Esophagus muscularis mucosa (tissue), 4 donors: Measurements from ENCODE around the gene NCOA3. TPM values are rescaled to one million over a fixed set of nuclear protein-coding genes. Genes with fewer than 3 reads are reported as not detected.

ENCODE experiments used
- DNase-seq: peaks from one replicate; pipeline ENCODE4 v3.0.0-alpha.2; 2017; ENCODE audit errors: extremely low spot score
- H3K27ac ChIP-seq, 4 donors: fragments of 200-600 bp; sonication (generic); replicated peaks in 1 of 4; 1 replicate in 3 of 4; 2 replicates in 1 of 4; pipeline ENCODE4 v1.5.1; 2016 to 2019; ENCODE audit warnings: mild to moderate bottlenecking in 1 of 4
- H3K27me3 ChIP-seq, 4 donors: fragments of 200-600 bp; sonication (generic); one replicate each; pipeline versions ENCODE4 v1.5.1 to v1.6.0; 2016 to 2019
- H3K36me3 ChIP-seq, 4 donors: fragments of 200-600 bp; sonication (generic); one replicate each; pipeline ENCODE4 v1.5.1; 2016 to 2019
- H3K4me1 ChIP-seq, 4 donors: fragments of 200-600 bp; sonication (generic); one replicate each; pipeline ENCODE4 v1.5.1; 2016 to 2019
- H3K4me3 ChIP-seq, 4 donors: fragments of 200-600 bp; sonication (generic); 1 replicate in 2 of 4; 2 replicates in 2 of 4; pipeline ENCODE4 v1.5.1; 2016 to 2019; ENCODE audit warnings: mild to moderate bottlenecking in 4 of 4, moderate library complexity in 1 of 4
- H3K9me3 ChIP-seq, 4 donors: fragments of 200-600 bp; sonication (generic); 1 replicate in 3 of 4; 2 replicates in 1 of 4; pipeline ENCODE4 v1.5.1; 2016 to 2019
- EP300 ChIP-seq: sonication (generic); formaldehyde crosslinking; IDR thresholded peaks from one replicate; pipeline ENCODE4 v1.6.1; 2017; ENCODE audit warnings: antibody characterized with exemption
- POLR2A ChIP-seq: fragments of 450-650 bp; IDR thresholded peaks from one replicate; pipeline ENCODE4 v1.6.1; 2017; ENCODE audit warnings: antibody characterized with exemption, moderate library complexity, mild to moderate bottlenecking, low read depth
- POLR2AphosphoS5 ChIP-seq, 2 donors: sonication (generic); formaldehyde crosslinking; IDR thresholded peaks; one replicate each; pipeline ENCODE4 v1.6.1; 2017; ENCODE audit warnings: antibody characterized with exemption in 2 of 2
- whole genome bisulfite sequencing: methylation state at CpG from one replicate; pipeline ENCODE4 v1.1.5; 2018; 5-methylcytosine and 5-hydroxymethylcytosine counted together
- intact Hi-C: fragments of 100-400 bp; cut with DNase I; formaldehyde crosslinking; loops from one replicate; pipeline ENCODE4 v1.15.1; 2023
- total RNA-seq, 4 donors: library from RNA; depleted of rRNA; stranded (reverse); fragments of >200 nt; gene quantifications; one replicate each; pipeline versions ENCODE4 v1.1.0 to v1.2.1, GENCODE V29; 2016
- TF ChIP-seq, protein P1 (sequence below), 3 experiments: fragments of 200-600 bp in 2 of 3; fragments of 450-650 bp in 1 of 3; sonication (generic) in 2 of 3; IDR thresholded peaks; one replicate each; pipeline ENCODE4 v1.5.1; 2017 to 2019; ENCODE audit warnings: antibody characterized with exemption in 3 of 3, mild to moderate bottlenecking in 2 of 3, moderate library complexity in 1 of 3

Gene NCOA3
- total RNA-seq, 4 donors from 2014 or later: 25.7 to 51.4 (median 35.8) TPM

- 92% methylated on average over 4 of the region's 4 CpGs for WGBS
- peaks cover 0 to 4% (median 0%) of the 10 kb centered on the region in 4 donors for H3K4me1 ChIP-seq
- DNase-seq: no peak
- TF ChIP-seq EP300 (no peak), POLR2AphosphoS5 (IDR thresholded peaks at IDR 0.05) (no peak), POLR2A (no peak)
- TF ChIP-seq, protein P1, sequence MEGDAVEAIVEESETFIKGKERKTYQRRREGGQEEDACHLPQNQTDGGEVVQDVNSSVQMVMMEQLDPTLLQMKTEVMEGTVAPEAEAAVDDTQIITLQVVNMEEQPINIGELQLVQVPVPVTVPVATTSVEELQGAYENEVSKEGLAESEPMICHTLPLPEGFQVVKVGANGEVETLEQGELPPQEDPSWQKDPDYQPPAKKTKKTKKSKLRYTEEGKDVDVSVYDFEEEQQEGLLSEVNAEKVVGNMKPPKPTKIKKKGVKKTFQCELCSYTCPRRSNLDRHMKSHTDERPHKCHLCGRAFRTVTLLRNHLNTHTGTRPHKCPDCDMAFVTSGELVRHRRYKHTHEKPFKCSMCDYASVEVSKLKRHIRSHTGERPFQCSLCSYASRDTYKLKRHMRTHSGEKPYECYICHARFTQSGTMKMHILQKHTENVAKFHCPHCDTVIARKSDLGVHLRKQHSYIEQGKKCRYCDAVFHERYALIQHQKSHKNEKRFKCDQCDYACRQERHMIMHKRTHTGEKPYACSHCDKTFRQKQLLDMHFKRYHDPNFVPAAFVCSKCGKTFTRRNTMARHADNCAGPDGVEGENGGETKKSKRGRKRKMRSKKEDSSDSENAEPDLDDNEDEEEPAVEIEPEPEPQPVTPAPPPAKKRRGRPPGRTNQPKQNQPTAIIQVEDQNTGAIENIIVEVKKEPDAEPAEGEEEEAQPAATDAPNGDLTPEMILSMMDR (IDR thresholded peaks at IDR 0.05): no peak
- intact Hi-C loops: no loop called here
- no peaks in the 10 kb centered on the region for H3K27me3 ChIP-seq
- no peaks in the 10 kb centered on the region for H3K36me3 ChIP-seq
- no peak overlapping the region for H3K4me3 ChIP-seq
- no peak overlapping the region for H3K27ac ChIP-seq
- H3K9me3 ChIP-seq: no peaks in the 10 kb centered on the region
Observed at GRCh38 chr20:47475419-47476044, 26.2 kb upstream of the NCOA3 start.

GRCh38 chr20:47476452-47476851 is 25.2 kb upstream of the NCOA3 start:
- intact Hi-C loops: no loop called here
- peaks cover 0 to 4% (median 0%) of the 10 kb centered on the region in 4 donors for H3K4me1 ChIP-seq
- TF ChIP-seq, protein P1 (IDR thresholded peaks at IDR 0.05): no peak
- TF ChIP-seq EP300: no peak

DNA sequence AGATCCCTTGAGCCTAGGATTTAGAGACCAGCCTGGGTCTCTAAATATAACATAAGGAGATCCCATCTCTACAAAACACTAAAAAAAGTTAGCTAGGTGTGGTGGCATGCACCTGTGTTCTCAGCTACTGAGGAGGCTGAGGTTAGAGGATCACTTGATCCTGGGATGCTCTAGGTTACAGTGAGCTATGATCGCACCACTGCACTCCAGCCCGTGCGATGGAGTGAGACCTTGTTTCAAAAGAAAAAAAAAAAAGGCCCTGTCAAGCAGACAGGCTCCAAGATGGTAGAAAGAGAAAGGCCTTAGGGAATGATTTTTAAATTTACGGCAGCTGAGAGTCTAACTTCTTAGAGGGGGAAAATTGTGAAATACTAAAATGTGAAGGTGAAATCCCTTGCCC is 22.6 kb upstream of the NCOA3 start:
- 98% methylated on average over 4 of the region's 4 CpGs for WGBS
- Histone ChIP-seq H3K27me3 (no peaks in the 10 kb centered on the region), H3K4me1 (peaks cover 0 to 4% (median 0%) of the 10 kb centered on the region in 4 donors), H3K36me3 (no peaks in the 10 kb centered on the region), H3K4me3 (no peak overlapping the region), H3K9me3 (no peaks in the 10 kb centered on the region), H3K27ac (no peak overlapping the region)
- no peak for DNase-seq
- intact Hi-C loops: no loop called here
- TF ChIP-seq POLR2AphosphoS5 (IDR thresholded peaks at IDR 0.05): no peak
- TF ChIP-seq, protein P1 (IDR thresholded peaks at IDR 0.05): no peak
- TF ChIP-seq POLR2A: no peak
- no peak for TF ChIP-seq EP300

More at GRCh38 chr20:47476452-47476851, 25.2 kb upstream of the NCOA3 start:
- Histone ChIP-seq H3K4me3 (no peak overlapping the region), H3K36me3 (no peaks in the 10 kb centered on the region), H3K27me3 (no peaks in the 10 kb centered on the region), H3K27ac (no peak overlapping the region), H3K9me3 (no peaks in the 10 kb centered on the region)
- no peak for DNase-seq
- 93% methylated on average over 2 of the region's 2 CpGs for WGBS

DNA sequence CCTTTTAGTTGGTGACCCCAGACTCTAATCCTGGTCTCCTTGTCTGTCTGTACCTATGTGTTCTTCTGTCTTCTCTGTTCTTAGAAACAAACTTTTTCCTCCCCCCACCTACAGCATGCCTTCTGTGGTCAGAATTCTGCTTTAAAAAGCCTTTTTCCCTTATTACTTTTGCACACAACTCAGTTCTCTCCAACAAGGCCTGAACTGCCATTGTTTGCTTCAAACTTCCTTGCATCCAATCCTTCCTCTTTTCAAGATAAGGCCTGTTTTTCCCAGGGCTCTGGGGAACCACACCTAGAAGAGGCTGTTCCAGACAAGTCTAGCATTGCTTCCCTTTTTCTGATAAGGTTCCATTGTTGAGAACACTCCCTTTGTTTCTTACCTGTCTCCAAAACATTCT is 22.2 kb upstream of the NCOA3 start:
- H3K4me1 ChIP-seq: peaks cover 0 to 4% (median 0%) of the 10 kb centered on the region in 4 donors
- no peak for DNase-seq
- H3K4me3 ChIP-seq: no peak overlapping the region
- no peaks in the 10 kb centered on the region for H3K9me3 ChIP-seq
- no peak overlapping the region for H3K27ac ChIP-seq
- no peaks in the 10 kb centered on the region for H3K36me3 ChIP-seq
- TF ChIP-seq, protein P1 (IDR thresholded peaks at IDR 0.05): no peak
- TF ChIP-seq POLR2A (no peak), EP300 (no peak), POLR2AphosphoS5 (IDR thresholded peaks at IDR 0.05) (no peak)
- H3K27me3 ChIP-seq: no peaks in the 10 kb centered on the region
- intact Hi-C loops: no loop called here

DNA sequence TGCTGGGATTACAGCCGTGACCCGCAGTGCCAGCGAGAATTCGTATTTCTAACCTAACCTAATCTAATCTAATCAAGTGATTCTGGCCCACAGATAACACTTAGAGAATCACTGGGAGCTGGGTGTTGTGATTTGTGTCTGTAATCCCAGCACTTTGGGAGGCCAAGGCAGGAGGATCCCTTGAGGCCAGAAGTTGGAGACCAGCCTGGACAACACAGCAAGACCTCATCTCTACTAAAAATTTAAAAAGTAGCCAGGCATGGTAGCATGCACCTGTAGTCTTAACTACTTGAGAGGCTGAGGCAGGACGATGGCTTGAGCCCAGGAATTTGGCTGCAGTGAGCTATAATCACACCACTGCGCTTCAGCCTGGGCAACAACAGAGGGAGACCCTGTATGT is 21.4 kb upstream of the NCOA3 start:
- DNase-seq: no peak
- H3K36me3 ChIP-seq: no peaks in the 10 kb centered on the region
- TF ChIP-seq, protein P1 (IDR thresholded peaks at IDR 0.05): no peak
- no peak for TF ChIP-seq POLR2AphosphoS5 (IDR thresholded peaks at IDR 0.05)
- no peak for TF ChIP-seq EP300
- no peak for TF ChIP-seq POLR2A
- H3K4me1 ChIP-seq: peaks cover 0 to 4% (median 0%) of the 10 kb centered on the region in 4 donors
- no peaks in the 10 kb centered on the region for H3K27me3 ChIP-seq
- no peak overlapping the region for H3K4me3 ChIP-seq
- no peaks in the 10 kb centered on the region for H3K9me3 ChIP-seq
- intact Hi-C loops: no loop called here
- WGBS: 95% methylated on average over 6 of the region's 6 CpGs
- H3K27ac ChIP-seq: no peak overlapping the region
